Activated naive CD4-positive, alpha-beta T cell treated with anti-CD3 and anti-CD28 coated beads for 36 hours (primary cell): Measurements from ENCODE around the gene KLRD1. TPM values are rescaled to one million over a fixed set of nuclear protein-coding genes. Genes with fewer than 3 reads are reported as not detected.
"Not testable (repeated sequence)": the region's sequence is repeated elsewhere in the genome, so short reads cannot be mapped to it uniquely, and the experiment has no call there.

Source experiments
- CTCF ChIA-PET: fragments of 350-600 bp; sonication (Branson Sonifier 250); formaldehyde crosslinking; loops from one replicate; lab custom pipeline; 2021; ENCODE audit warnings: antibody characterized with exemption; lab: Charles Lee
- DNase-seq: peaks from one replicate; pipeline ENCODE4 v3.0.0-alpha.2; 2020
- H3K27ac Mint-ChIP-seq: one replicate; pipeline ENCODE4 v1.8.0; 2021; ENCODE audit warnings: mild to moderate bottlenecking, mixed read lengths
- H3K27me3 Mint-ChIP-seq: one replicate; pipeline ENCODE4 v1.8.0; 2021; ENCODE audit warnings: low read depth, mixed read lengths
- H3K36me3 Mint-ChIP-seq: one replicate; pipeline ENCODE4 v1.8.0; 2021; ENCODE audit warnings: low read depth, mixed read lengths
- H3K4me1 Mint-ChIP-seq: one replicate; pipeline ENCODE4 v1.8.0; 2021; ENCODE audit warnings: low read depth, mixed read lengths
- H3K4me3 Mint-ChIP-seq: one replicate; pipeline ENCODE4 v1.8.0; 2021; ENCODE audit warnings: mild to moderate bottlenecking, moderate library complexity, mixed read lengths
- H3K9me3 Mint-ChIP-seq: one replicate; pipeline ENCODE4 v1.8.0; 2021; ENCODE audit warnings: mixed read lengths
- intact Hi-C: fragments of 100-400 bp; cut with micrococcal nuclease; formaldehyde crosslinking; loops from one replicate; pipeline ENCODE4 v1.15.1; 2023
- total RNA-seq, 2 experiments: library from RNA; stranded (reverse); gene quantifications; one replicate each; pipeline ENCODE4 v1.2.3, GENCODE V29; 2021

The KLRD1 gene
- total RNA-seq, 2 experiments from 2014 or later, result 0.81 TPM; not detected in 1

- Mint-ChIP-seq H3K27ac (no peak overlapping the region), H3K36me3 (no peaks in the 10 kb centered on the region), H3K4me1 (no peaks in the 10 kb centered on the region), H3K27me3 (no peaks in the 10 kb centered on the region), H3K4me3 (no peak overlapping the region), H3K9me3 (no peaks in the 10 kb centered on the region)
- no peak for DNase-seq
- intact Hi-C loops, result loop anchor here (10.0 kb wide), 1 partner anchor 856 kb away; no protein-coding TSS in a partner anchor
- CTCF ChIA-PET, result no interaction called here
These were observed 31.6 kb downstream of the KLRD1 start for GRCh38 chr12:10339053-10339840.

GRCh38 chr12:10340946-10341345, 33.3 kb downstream of the KLRD1 start:
- H3K4me3 Mint-ChIP-seq, DNase-seq, H3K27ac Mint-ChIP-seq, intact Hi-C loops, CTCF ChIA-PET, H3K36me3 Mint-ChIP-seq, H3K9me3 Mint-ChIP-seq, H3K27me3 Mint-ChIP-seq, H3K4me1 Mint-ChIP-seq: not testable (repeated sequence)

GRCh38 chr12:10341892-10342509, 34.3 kb downstream of the KLRD1 start:
- Mint-ChIP-seq H3K27me3 (no peaks in the 10 kb centered on the region), H3K27ac (no peak overlapping the region), H3K4me3 (no peak overlapping the region), H3K36me3 (no peaks in the 10 kb centered on the region), H3K4me1 (no peaks in the 10 kb centered on the region), H3K9me3 (no peaks in the 10 kb centered on the region)
- DNase-seq, result no peak
- intact Hi-C loops, result no loop called here
- CTCF ChIA-PET, result no interaction called here

- H3K27ac Mint-ChIP-seq, H3K4me1 Mint-ChIP-seq, H3K27me3 Mint-ChIP-seq, H3K9me3 Mint-ChIP-seq, intact Hi-C loops, CTCF ChIA-PET, H3K4me3 Mint-ChIP-seq, DNase-seq, H3K36me3 Mint-ChIP-seq: not testable (repeated sequence)
These were observed 43.8 kb downstream of the KLRD1 start for GRCh38 chr12:10351457-10351856.

DNA sequence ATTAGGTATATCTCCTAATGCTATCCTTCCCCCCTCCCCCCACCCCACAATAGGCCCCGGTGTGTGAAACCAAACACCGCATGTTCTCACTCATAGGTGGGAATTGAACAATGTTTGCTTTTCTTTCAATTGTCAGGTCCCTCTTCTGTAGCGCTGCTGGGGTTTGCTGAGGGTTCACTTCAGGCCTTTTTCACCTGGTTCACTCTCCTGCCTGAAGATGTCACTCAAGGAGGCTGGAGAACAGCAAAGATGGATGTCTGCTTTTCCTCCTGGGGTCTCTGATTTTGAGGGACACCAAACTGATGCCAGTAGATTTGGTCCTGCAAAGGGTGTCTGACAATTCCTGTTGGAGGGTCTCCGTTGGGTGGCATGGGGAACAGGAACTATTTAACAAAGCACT, 46.4 kb downstream of the KLRD1 start:
- H3K27ac Mint-ChIP-seq, result no peak overlapping the region
- intact Hi-C loops, result no loop called here
- CTCF ChIA-PET, result no interaction called here
- H3K9me3 Mint-ChIP-seq, result peaks cover 4% of the 10 kb centered on the region
- no peak for DNase-seq
- H3K27me3 Mint-ChIP-seq, result peaks cover 5% of the 10 kb centered on the region
- H3K4me1 Mint-ChIP-seq, result no peaks in the 10 kb centered on the region
- no peak overlapping the region for H3K4me3 Mint-ChIP-seq
- H3K36me3 Mint-ChIP-seq, result no peaks in the 10 kb centered on the region

GRCh38 chr12:10354502-10354901, 46.8 kb downstream of the KLRD1 start:
- CTCF ChIA-PET, result no interaction called here
- peaks cover 4% of the 10 kb centered on the region for H3K9me3 Mint-ChIP-seq
- no peaks in the 10 kb centered on the region for H3K36me3 Mint-ChIP-seq
- DNase-seq, result no peak
- intact Hi-C loops, result no loop called here
- peaks cover 5% of the 10 kb centered on the region for H3K27me3 Mint-ChIP-seq
- no peak overlapping the region for H3K4me3 Mint-ChIP-seq
- no peak overlapping the region for H3K27ac Mint-ChIP-seq
- no peaks in the 10 kb centered on the region for H3K4me1 Mint-ChIP-seq

GRCh38 chr12:10358131-10358530, 50.5 kb downstream of the KLRD1 start:
- no peak overlapping the region for H3K27ac Mint-ChIP-seq
- H3K27me3 Mint-ChIP-seq, result no peaks in the 10 kb centered on the region
- no peaks in the 10 kb centered on the region for H3K36me3 Mint-ChIP-seq
- no peaks in the 10 kb centered on the region for H3K9me3 Mint-ChIP-seq
- intact Hi-C loops, result no loop called here
- no peak for DNase-seq
- H3K4me1 Mint-ChIP-seq, result peaks cover 5% of the 10 kb centered on the region
- no peak overlapping the region for H3K4me3 Mint-ChIP-seq
- CTCF ChIA-PET, result interaction anchor here (0.6 to 0.7 kb wide), 2 partner anchors 8 to 86 kb away, joined by 3 to 4 read pairs; no protein-coding TSS in a partner anchor

DNA sequence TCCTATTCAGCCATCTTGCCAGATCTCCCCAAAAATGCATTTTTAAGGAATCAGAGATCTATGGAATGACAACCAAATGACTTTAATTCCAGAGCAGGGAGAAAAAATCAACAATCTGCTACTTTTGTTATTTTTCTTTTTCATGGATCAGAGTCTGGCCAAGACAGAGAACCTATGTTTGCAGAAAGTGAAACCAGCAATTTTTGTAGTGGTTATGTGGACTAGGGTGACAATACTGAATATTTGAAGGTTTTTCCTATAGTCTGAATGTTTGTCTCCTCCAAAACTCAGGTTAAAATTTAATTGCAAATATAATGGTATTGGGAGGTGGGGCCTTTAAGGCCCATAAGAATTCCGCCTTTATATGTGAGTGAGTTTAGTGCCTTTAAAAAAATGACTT, 51.3 kb downstream of the KLRD1 start:
- Mint-ChIP-seq H3K4me3 (no peak overlapping the region), H3K4me1 (peaks cover 5% of the 10 kb centered on the region), H3K36me3 (no peaks in the 10 kb centered on the region), H3K27ac (no peak overlapping the region), H3K27me3 (no peaks in the 10 kb centered on the region), H3K9me3 (no peaks in the 10 kb centered on the region)
- intact Hi-C loops, result no loop called here
- no peak for DNase-seq
- CTCF ChIA-PET, result no interaction called here

- Mint-ChIP-seq H3K27ac (no peak overlapping the region), H3K4me1 (peaks cover 5% of the 10 kb centered on the region), H3K9me3 (no peaks in the 10 kb centered on the region), H3K27me3 (no peaks in the 10 kb centered on the region), H3K36me3 (no peaks in the 10 kb centered on the region), H3K4me3 (no peak overlapping the region)
- no peak for DNase-seq
- intact Hi-C loops, result loop anchor here (5.0 to 10.0 kb wide), 2 partner anchors 124 to 314 kb away; partner anchors contain the start of gene STYK1
- CTCF ChIA-PET, result interaction anchor here (0.6 kb wide), 1 partner anchor 131 kb away, joined by 3 read pairs; no protein-coding TSS in a partner anchor
These were observed 53.4 kb downstream of the KLRD1 start for GRCh38 chr12:10361084-10361483.

- CTCF ChIA-PET, result interaction anchor here (0.6 kb wide), 1 partner anchor 132 kb away, joined by 3 read pairs; no protein-coding TSS in a partner anchor
- intact Hi-C loops, result loop anchor here (2.0 to 10.0 kb wide), 3 partner anchors 124 to 313 kb away; partner anchors contain the start of gene STYK1
- Mint-ChIP-seq H3K9me3 (no peaks in the 10 kb centered on the region), H3K36me3 (no peaks in the 10 kb centered on the region), H3K27ac (no peak overlapping the region), H3K4me1 (peaks cover 5% of the 10 kb centered on the region), H3K27me3 (no peaks in the 10 kb centered on the region), H3K4me3 (no peak overlapping the region)
- no peak for DNase-seq
These were observed 54.0 kb downstream of the KLRD1 start for GRCh38 chr12:10361622-10362021.

DNA sequence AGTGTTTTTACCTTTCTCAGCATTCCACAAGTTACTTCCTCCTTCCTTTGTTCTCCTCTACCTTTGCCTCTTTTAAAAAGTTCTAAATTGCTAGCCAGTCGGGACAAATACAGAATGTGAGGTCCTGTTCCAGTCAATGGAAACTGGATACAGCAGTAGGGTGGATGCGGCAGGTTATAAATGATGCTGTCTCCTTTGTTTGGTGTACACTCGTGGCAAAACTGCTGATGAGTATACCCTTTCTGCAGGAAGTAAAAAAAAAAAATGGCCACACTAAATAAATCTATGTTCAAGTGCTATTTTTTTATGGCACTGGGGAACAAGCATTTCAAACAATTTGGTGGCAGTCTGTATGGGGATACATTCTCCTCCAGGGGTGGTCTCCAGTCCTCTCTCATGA, 54.7 kb downstream of the KLRD1 start:
- intact Hi-C loops, result loop anchor here (2.0 to 10.0 kb wide), 3 partner anchors 125 to 312 kb away; partner anchors contain the start of gene STYK1
- CTCF ChIA-PET, result no interaction called here
- peaks cover 5% of the 10 kb centered on the region for H3K4me1 Mint-ChIP-seq
- H3K27ac Mint-ChIP-seq, result no peak overlapping the region
- H3K36me3 Mint-ChIP-seq, result no peaks in the 10 kb centered on the region
- no peak for DNase-seq
- no peak overlapping the region for H3K4me3 Mint-ChIP-seq
- H3K27me3 Mint-ChIP-seq, result no peaks in the 10 kb centered on the region
- no peaks in the 10 kb centered on the region for H3K9me3 Mint-ChIP-seq

GRCh38 chr12:10362828-10363657, 55.4 kb downstream of the KLRD1 start:
- CTCF ChIA-PET, result no interaction called here
- H3K9me3 Mint-ChIP-seq, result no peaks in the 10 kb centered on the region
- no peaks in the 10 kb centered on the region for H3K36me3 Mint-ChIP-seq
- H3K27me3 Mint-ChIP-seq, result no peaks in the 10 kb centered on the region
- DNase-seq, result peak; percentile 17
- intact Hi-C loops, result loop anchor here (2.0 to 10.0 kb wide), 3 partner anchors 126 to 312 kb away; partner anchors contain the start of gene STYK1
- peak overlapping the region; percentile 24 for H3K27ac Mint-ChIP-seq
- H3K4me1 Mint-ChIP-seq, result peaks cover 6% of the 10 kb centered on the region
- H3K4me3 Mint-ChIP-seq, result no peak overlapping the region
